Medulla oblongata (tissue), 1 donor: ENCODE measurements around the gene PNMA6E.

ENCODE experiments used
- DNase-seq: peaks from one replicate; pipeline ENCODE4 v3.0.0-alpha.2; 2015; ENCODE audit errors: extremely low spot score

The PNMA6E gene

GRCh38 chrX:153352858-153353257 lies 48.3 kb downstream of the PNMA6E start:
- no peak for DNase-seq

GRCh38 chrX:153351981-153352380 lies 49.2 kb downstream of the PNMA6E start:
- DNase-seq, result no peak

- no peak for DNase-seq
Observed at GRCh38 chrX:153349952-153350351, 51.2 kb downstream of the PNMA6E start.

- DNase-seq, result no peak
Observed at GRCh38 chrX:153348421-153348820, 52.7 kb downstream of the PNMA6E start.

GRCh38 chrX:153347530-153347929 lies 53.6 kb downstream of the PNMA6E start:
- no peak for DNase-seq
